Ishikawa (cell line): ENCODE measurements around the gene DIS3L2.

Experiments used
- CREB1 ChIP-seq: IDR thresholded peaks from 2 replicates; pipeline ENCODE4 v1.6.1; 2012; ENCODE audit warnings: low read depth
- EGR1 ChIP-seq: IDR thresholded peaks from 2 replicates; pipeline ENCODE4 v1.6.1; 2012
- EP300 ChIP-seq: IDR thresholded peaks from 2 replicates; pipeline ENCODE4 v1.6.1; 2012; ENCODE audit warnings: borderline replicate concordance
- FOXM1 ChIP-seq: IDR thresholded peaks from 2 replicates; pipeline ENCODE4 v1.6.1; 2012; ENCODE audit warnings: low read depth, borderline replicate concordance
- MAX ChIP-seq: IDR thresholded peaks from 2 replicates; pipeline ENCODE4 v1.6.1; 2012

DNA sequence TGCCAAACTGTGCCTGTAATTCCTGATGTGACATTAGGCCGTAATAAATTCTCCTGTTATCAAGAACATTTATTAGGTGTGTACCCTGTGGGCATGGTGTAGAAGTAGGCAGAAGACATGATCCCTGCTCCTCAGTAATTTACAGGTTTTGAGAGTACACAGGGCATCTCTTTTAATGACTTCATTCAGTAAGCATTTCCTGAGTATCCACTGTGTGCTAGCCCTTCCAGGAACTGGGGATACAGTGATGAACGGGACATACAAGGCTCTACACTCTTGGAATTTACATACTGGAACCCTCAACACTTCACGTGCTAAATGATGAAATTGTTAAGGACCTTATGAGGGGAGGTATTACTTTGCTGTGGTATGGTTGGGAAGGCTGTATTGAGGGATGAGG, 30.2 kb downstream of the DIS3L2 start:
- TF ChIP-seq EP300: no peak
- TF ChIP-seq MAX: no peak
- TF ChIP-seq CREB1: no peak
- no peak for TF ChIP-seq EGR1
- no peak for TF ChIP-seq FOXM1
